Ishikawa (cell line): Measurements from ENCODE around the gene TM4SF18.

Source experiments
- CEBPB ChIP-seq: IDR thresholded peaks from 2 replicates; pipeline ENCODE4 v1.6.1; 2012
- EP300 ChIP-seq: IDR thresholded peaks from 2 replicates; pipeline ENCODE4 v1.6.1; 2012; ENCODE audit warnings: borderline replicate concordance
- FOXM1 ChIP-seq: IDR thresholded peaks from 2 replicates; pipeline ENCODE4 v1.6.1; 2012; ENCODE audit warnings: low read depth, borderline replicate concordance
- RAD21 ChIP-seq: IDR thresholded peaks from 2 replicates; pipeline ENCODE4 v1.6.1; 2012; ENCODE audit warnings: low read depth
- YY1 ChIP-seq: IDR thresholded peaks from 2 replicates; pipeline ENCODE4 v1.6.1; 2012; ENCODE audit warnings: low read depth
- TF ChIP-seq, protein P1 (sequence below): IDR thresholded peaks from 2 replicates; pipeline ENCODE4 v1.6.1; 2012; ENCODE audit warnings: low read depth, mild to moderate bottlenecking
- TF ChIP-seq, protein P2 (sequence below): IDR thresholded peaks from 2 replicates; pipeline ENCODE4 v1.6.1; 2012

DNA sequence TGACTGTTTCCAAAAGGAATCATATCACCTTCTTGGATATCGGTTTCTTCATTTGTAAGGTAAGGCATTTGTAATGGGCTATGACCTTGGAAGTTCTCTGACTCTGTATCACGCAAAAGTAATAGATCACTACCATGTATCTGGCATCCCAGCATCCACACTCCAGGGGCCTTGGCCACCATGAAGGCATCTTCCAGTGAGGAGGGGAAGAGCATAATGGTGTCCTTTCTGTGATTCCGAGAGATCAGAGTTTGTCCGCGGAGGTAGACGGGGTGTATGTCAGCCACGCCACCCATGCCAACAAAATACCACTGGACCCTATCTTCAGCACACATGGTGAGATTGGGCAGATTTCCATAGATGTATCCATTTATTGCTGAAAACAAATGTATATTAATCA lies 63.7 kb downstream of the TM4SF18 start:
- TF ChIP-seq CEBPB: no peak
- no peak for TF ChIP-seq EP300
- TF ChIP-seq FOXM1: no peak
- TF ChIP-seq YY1: no peak
- TF ChIP-seq, protein P1, sequence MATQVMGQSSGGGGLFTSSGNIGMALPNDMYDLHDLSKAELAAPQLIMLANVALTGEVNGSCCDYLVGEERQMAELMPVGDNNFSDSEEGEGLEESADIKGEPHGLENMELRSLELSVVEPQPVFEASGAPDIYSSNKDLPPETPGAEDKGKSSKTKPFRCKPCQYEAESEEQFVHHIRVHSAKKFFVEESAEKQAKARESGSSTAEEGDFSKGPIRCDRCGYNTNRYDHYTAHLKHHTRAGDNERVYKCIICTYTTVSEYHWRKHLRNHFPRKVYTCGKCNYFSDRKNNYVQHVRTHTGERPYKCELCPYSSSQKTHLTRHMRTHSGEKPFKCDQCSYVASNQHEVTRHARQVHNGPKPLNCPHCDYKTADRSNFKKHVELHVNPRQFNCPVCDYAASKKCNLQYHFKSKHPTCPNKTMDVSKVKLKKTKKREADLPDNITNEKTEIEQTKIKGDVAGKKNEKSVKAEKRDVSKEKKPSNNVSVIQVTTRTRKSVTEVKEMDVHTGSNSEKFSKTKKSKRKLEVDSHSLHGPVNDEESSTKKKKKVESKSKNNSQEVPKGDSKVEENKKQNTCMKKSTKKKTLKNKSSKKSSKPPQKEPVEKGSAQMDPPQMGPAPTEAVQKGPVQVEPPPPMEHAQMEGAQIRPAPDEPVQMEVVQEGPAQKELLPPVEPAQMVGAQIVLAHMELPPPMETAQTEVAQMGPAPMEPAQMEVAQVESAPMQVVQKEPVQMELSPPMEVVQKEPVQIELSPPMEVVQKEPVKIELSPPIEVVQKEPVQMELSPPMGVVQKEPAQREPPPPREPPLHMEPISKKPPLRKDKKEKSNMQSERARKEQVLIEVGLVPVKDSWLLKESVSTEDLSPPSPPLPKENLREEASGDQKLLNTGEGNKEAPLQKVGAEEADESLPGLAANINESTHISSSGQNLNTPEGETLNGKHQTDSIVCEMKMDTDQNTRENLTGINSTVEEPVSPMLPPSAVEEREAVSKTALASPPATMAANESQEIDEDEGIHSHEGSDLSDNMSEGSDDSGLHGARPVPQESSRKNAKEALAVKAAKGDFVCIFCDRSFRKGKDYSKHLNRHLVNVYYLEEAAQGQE: no peak
- no peak for TF ChIP-seq RAD21
- TF ChIP-seq, protein P2, sequence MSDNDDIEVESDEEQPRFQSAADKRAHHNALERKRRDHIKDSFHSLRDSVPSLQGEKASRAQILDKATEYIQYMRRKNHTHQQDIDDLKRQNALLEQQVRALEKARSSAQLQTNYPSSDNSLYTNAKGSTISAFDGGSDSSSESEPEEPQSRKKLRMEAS: no peak
